Measurements from ENCODE around the gene EIF3I. TPM values are rescaled to one million over a fixed set of nuclear protein-coding genes. Genes with fewer than 3 reads are reported as not detected.

EIF3I gene
- total and polyA plus RNA-seq, 10 of the 15 experiments (the other 5 are each of a cell fraction or from before 2014, with no cell fraction given) = 208 to 606 (median 352) TPM

DNA sequence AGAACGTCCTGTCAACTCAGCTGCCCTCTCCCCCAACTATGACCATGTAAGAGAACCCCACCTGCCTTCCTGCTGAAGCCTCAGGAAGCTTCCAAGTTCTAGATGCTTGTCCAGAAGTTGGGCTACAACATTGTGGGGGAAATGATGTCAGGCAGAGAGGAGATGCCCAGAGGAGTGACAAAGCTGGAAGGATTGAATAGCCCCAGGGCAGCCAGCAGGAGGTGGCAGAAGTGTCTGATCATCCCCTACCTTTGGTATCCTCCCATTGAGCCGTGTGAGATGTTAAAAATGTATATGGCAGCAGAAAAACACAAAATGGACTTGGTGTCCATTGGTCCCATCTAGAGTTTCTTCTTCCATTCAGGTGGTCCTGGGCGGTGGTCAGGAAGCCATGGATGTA is 6.6 kb downstream of the EIF3I start:
- H2AFZ ChIP-seq (ENCODE audit: control insufficient read depth, low read depth, low read length) = no peak overlapping the region
- H3K27me3 ChIP-seq (replicated peaks in 1 of 2; ENCODE audit: control insufficient read depth in 2 of 2, insufficient read depth in 2 of 2, low read length in 1 of 2) = no peaks in the 10 kb centered on the region
- SMC1A ChIA-PET (ENCODE audit: uncharacterized antibody, unreplicated experiment) = interaction anchor here (0.6 to 2.2 kb wide), 3 partner anchors 13 to 88 kb away, joined by 3 to 7 read pairs (median 5); no protein-coding TSS in a partner anchor
- no peak overlapping the region for H3K4me3 ChIP-seq
- H3K79me2 ChIP-seq (ENCODE audit: control insufficient read depth, insufficient read depth, low read length) = peaks cover 6% of the 10 kb centered on the region
- ATAC-seq = no peak
- intact Hi-C loops (cut with micrococcal nuclease; ENCODE audit: unreplicated experiment) = no loop called here
- H3K9ac ChIP-seq (ENCODE audit: control insufficient read depth, insufficient read depth, low read length) = no peak overlapping the region
- 89% methylated on average over 3 of the region's 3 CpGs for WGBS (ENCODE audit: insufficient coverage, insufficient replicate concordance, low lambda C conversion rate, missing lambda C conversion rate)
- no peak for FAIRE-seq
- H3K27ac ChIP-seq (ENCODE audit: control insufficient read depth, insufficient read depth) = no peak overlapping the region
- peaks cover 4% of the 10 kb centered on the region for H3K4me1 ChIP-seq (ENCODE audit: control insufficient read depth, insufficient read depth, low read length)
- no peak for DNase-seq (ENCODE audit: low read depth, low spot score)
- POLR2A ChIA-PET = interaction anchor here (0.6 kb wide), 1 partner anchor 340 kb away, joined by 3 read pairs; no protein-coding TSS in a partner anchor
- BruUV-seq (replicated peaks) = no TSS peak
- CTCF ChIA-PET = interaction anchor here (0.9 to 3.5 kb wide), 3 partner anchors 14 to 179 kb away, joined by 3 to 14 read pairs (median 7); partner anchors contain the start of gene FAM167B
- H3K4me2 ChIP-seq (ENCODE audit: control insufficient read depth, insufficient read depth) = no peak overlapping the region
- in situ Hi-C loops (cut with MboI) = no loop called here
- RAD21 ChIA-PET (ENCODE audit: unreplicated experiment) = no interaction called here
- peaks cover 21 to 25% of the 10 kb centered on the region in 2 experiments for H3K36me3 ChIP-seq (ENCODE audit: control insufficient read depth in 2 of 2, insufficient read depth in 2 of 2, low read length in 1 of 2)
- no peaks in the 10 kb centered on the region for H3K9me3 ChIP-seq (replicated peaks; ENCODE audit: control insufficient read depth, insufficient read depth, low read length)
- H4K20me1 ChIP-seq (ENCODE audit: control insufficient read depth, insufficient read depth) = no peaks in the 10 kb centered on the region
- TF ChIP-seq SP1 (IDR thresholded peaks at IDR 0.05; ENCODE audit: low read depth, low read length) = no peak
- TF ChIP-seq RB1 (IDR thresholded peaks at IDR 0.05; ENCODE audit: borderline replicate concordance) = no peak
- TF ChIP-seq FOXK2 (IDR thresholded peaks at IDR 0.05) = no peak
- TF ChIP-seq, protein P1, sequence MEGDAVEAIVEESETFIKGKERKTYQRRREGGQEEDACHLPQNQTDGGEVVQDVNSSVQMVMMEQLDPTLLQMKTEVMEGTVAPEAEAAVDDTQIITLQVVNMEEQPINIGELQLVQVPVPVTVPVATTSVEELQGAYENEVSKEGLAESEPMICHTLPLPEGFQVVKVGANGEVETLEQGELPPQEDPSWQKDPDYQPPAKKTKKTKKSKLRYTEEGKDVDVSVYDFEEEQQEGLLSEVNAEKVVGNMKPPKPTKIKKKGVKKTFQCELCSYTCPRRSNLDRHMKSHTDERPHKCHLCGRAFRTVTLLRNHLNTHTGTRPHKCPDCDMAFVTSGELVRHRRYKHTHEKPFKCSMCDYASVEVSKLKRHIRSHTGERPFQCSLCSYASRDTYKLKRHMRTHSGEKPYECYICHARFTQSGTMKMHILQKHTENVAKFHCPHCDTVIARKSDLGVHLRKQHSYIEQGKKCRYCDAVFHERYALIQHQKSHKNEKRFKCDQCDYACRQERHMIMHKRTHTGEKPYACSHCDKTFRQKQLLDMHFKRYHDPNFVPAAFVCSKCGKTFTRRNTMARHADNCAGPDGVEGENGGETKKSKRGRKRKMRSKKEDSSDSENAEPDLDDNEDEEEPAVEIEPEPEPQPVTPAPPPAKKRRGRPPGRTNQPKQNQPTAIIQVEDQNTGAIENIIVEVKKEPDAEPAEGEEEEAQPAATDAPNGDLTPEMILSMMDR (IDR thresholded peaks at IDR 0.05 in 2 of 3, conservative IDR thresholded peaks at IDR 0.05 in 1 of 3; ENCODE audit: control insufficient read depth in 2 of 3, extremely low read depth in 1 of 3, insufficient read depth in 1 of 3, low read depth in 3 of 3, low read length in 3 of 3) = no peak
- TF ChIP-seq ASH2L (IDR thresholded peaks at IDR 0.05; ENCODE audit: borderline replicate concordance, low read depth) = no peak
- TF ChIP-seq, protein P2, sequence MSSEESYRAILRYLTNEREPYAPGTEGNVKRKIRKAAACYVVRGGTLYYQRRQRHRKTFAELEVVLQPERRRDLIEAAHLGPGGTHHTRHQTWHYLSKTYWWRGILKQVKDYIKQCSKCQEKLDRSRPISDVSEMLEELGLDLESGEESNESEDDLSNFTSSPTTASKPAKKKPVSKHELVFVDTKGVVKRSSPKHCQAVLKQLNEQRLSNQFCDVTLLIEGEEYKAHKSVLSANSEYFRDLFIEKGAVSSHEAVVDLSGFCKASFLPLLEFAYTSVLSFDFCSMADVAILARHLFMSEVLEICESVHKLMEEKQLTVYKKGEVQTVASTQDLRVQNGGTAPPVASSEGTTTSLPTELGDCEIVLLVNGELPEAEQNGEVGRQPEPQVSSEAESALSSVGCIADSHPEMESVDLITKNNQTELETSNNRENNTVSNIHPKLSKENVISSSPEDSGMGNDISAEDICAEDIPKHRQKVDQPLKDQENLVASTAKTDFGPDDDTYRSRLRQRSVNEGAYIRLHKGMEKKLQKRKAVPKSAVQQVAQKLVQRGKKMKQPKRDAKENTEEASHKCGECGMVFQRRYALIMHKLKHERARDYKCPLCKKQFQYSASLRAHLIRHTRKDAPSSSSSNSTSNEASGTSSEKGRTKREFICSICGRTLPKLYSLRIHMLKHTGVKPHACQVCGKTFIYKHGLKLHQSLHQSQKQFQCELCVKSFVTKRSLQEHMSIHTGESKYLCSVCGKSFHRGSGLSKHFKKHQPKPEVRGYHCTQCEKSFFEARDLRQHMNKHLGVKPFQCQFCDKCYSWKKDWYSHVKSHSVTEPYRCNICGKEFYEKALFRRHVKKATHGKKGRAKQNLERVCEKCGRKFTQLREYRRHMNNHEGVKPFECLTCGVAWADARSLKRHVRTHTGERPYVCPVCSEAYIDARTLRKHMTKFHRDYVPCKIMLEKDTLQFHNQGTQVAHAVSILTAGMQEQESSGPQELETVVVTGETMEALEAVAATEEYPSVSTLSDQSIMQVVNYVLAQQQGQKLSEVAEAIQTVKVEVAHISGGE (CRISPR knock-in tag; IDR thresholded peaks at IDR 0.05) = no peak
- TF ChIP-seq LARP7 (IDR thresholded peaks at IDR 0.05) = no peak
- TF ChIP-seq, protein P3, sequence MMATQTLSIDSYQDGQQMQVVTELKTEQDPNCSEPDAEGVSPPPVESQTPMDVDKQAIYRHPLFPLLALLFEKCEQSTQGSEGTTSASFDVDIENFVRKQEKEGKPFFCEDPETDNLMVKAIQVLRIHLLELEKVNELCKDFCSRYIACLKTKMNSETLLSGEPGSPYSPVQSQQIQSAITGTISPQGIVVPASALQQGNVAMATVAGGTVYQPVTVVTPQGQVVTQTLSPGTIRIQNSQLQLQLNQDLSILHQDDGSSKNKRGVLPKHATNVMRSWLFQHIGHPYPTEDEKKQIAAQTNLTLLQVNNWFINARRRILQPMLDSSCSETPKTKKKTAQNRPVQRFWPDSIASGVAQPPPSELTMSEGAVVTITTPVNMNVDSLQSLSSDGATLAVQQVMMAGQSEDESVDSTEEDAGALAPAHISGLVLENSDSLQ (IDR thresholded peaks at IDR 0.05) = no peak
- no peak for TF ChIP-seq CBX5 (IDR thresholded peaks at IDR 0.05; ENCODE audit: low read depth)
- no peak for TF ChIP-seq FOS (IDR thresholded peaks at IDR 0.05; ENCODE audit: borderline replicate concordance, extremely low read depth, insufficient read length)
- TF ChIP-seq, protein P4, sequence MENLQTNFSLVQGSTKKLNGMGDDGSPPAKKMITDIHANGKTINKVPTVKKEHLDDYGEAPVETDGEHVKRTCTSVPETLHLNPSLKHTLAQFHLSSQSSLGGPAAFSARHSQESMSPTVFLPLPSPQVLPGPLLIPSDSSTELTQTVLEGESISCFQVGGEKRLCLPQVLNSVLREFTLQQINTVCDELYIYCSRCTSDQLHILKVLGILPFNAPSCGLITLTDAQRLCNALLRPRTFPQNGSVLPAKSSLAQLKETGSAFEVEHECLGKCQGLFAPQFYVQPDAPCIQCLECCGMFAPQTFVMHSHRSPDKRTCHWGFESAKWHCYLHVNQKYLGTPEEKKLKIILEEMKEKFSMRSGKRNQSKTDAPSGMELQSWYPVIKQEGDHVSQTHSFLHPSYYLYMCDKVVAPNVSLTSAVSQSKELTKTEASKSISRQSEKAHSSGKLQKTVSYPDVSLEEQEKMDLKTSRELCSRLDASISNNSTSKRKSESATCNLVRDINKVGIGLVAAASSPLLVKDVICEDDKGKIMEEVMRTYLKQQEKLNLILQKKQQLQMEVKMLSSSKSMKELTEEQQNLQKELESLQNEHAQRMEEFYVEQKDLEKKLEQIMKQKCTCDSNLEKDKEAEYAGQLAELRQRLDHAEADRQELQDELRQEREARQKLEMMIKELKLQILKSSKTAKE (IDR thresholded peaks at IDR 0.05; ENCODE audit: low read depth, poor library complexity, severe bottlenecking) = no peak
- no peak for TF ChIP-seq EGR1 (IDR thresholded peaks at IDR 0.05; ENCODE audit: borderline replicate concordance in 1 of 2, low read depth in 2 of 2, low read length in 2 of 2)
- TF ChIP-seq NFYA (IDR thresholded peaks at IDR 0.05; ENCODE audit: borderline replicate concordance, low read depth, low read length) = no peak
- no peak for TF ChIP-seq RBBP5 (conservative IDR thresholded peaks at IDR 0.05)
- no peak for TF ChIP-seq ZZZ3 (IDR thresholded peaks at IDR 0.05; ENCODE audit: control insufficient read depth, insufficient read length, low read depth)

Data from GM12878 (cell line).